GM06990 (cell line): ENCODE results near the gene ATG5.
"Not testable (repeated sequence)": the region's sequence is repeated elsewhere in the genome, so short reads cannot be mapped to it uniquely, and the experiment has no call there.

Source experiments
- DNase-seq: peaks from one replicate; pipeline ENCODE4 v3.0.0-alpha.2; 2011; ENCODE audit not compliant: insufficient read length; ENCODE audit errors: extremely low read depth
- H3K27me3 ChIP-seq: replicated peaks from 2 replicates; pipeline ENCODE4 v1.6.0; 2011; ENCODE audit warnings: low read length; ENCODE audit not compliant: control insufficient read depth, insufficient read depth
- H3K36me3 ChIP-seq: 2 replicates; pipeline ENCODE4 v1.5.1; 2011; ENCODE audit warnings: low read length; ENCODE audit not compliant: control insufficient read depth, insufficient read depth
- H3K4me3 ChIP-seq: replicated peaks from 2 replicates; pipeline ENCODE4 v1.5.1; 2011; ENCODE audit warnings: low read depth, mild to moderate bottlenecking, control low read depth, low read length
- TF ChIP-seq, protein P1 (sequence below): IDR thresholded peaks from 2 replicates; pipeline ENCODE4 v1.5.1; 2011; ENCODE audit warnings: low read length, control low read depth, mild to moderate bottlenecking, inconsistent platforms; ENCODE audit not compliant: insufficient read depth, poor library complexity, severe bottlenecking

Gene ATG5

DNA sequence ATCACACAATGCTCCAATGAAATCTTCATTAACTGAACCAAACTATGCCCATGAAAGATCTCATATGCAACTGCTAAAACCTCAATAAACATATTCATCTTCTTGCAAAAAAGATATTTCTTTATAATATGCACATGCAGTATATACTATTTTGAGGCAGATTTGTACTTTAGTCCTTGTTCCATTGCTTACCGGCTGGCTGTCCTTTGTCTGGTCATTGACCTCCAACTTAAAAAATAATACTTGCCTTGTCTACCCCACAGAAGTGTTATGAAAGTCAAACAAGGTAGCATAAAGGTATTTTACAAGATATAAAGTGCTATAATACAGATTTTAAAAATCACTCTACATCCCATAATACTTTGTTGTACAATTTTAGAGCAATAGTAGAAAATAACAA lies 88.3 kb downstream of the ATG5 start:
- TF ChIP-seq, protein P1, sequence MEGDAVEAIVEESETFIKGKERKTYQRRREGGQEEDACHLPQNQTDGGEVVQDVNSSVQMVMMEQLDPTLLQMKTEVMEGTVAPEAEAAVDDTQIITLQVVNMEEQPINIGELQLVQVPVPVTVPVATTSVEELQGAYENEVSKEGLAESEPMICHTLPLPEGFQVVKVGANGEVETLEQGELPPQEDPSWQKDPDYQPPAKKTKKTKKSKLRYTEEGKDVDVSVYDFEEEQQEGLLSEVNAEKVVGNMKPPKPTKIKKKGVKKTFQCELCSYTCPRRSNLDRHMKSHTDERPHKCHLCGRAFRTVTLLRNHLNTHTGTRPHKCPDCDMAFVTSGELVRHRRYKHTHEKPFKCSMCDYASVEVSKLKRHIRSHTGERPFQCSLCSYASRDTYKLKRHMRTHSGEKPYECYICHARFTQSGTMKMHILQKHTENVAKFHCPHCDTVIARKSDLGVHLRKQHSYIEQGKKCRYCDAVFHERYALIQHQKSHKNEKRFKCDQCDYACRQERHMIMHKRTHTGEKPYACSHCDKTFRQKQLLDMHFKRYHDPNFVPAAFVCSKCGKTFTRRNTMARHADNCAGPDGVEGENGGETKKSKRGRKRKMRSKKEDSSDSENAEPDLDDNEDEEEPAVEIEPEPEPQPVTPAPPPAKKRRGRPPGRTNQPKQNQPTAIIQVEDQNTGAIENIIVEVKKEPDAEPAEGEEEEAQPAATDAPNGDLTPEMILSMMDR, result no peak
- H3K27me3 ChIP-seq, result no peaks in the 10 kb centered on the region
- no peaks in the 10 kb centered on the region for H3K36me3 ChIP-seq
- no peak overlapping the region for H3K4me3 ChIP-seq
- no peak for DNase-seq

- DNase-seq, H3K36me3 ChIP-seq, H3K4me3 ChIP-seq, H3K27me3 ChIP-seq: not testable (repeated sequence)
These were observed 95.6 kb downstream of the ATG5 start for GRCh38 chr6:106229876-106230445.

DNA sequence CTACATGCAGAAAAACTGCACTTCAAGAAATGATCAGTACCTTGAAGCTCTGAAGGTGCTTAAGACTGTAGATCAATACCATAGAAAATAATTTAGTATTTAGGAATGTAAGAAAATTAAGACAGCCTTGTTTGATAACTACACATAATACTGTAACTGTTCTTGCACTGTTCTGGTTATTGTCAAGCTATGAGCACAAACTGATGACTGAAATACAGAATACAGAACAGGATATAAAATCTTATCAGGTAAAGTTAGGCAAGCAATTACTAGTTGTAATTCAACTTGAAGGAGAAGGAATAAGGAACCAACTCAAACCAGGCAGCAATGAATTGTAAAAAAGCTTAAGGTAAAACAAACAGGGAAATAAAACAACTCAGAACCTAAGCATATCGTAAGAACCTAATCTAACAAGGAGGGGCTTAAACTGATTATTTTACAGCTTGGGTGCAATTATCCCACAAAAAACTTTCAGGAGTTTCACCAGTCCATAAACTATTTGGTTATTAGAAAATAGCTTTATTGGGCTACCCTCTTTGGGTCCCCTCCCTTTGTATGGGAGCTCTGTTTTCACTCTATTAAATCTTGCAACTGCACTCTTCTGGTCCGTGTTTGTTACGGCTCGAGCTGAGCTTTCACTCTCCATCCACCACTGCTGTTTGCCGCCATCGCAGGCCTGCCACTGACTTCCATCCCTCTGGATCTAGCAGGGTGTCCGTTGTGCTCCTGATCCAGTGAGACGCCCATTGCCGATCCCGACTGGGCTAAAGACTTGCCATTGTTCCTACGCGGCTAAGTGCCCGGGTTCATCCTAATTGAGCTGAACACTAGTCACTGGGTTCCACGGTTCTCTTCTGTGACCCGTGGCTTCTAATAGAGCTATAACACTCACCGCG lies 97.7 kb downstream of the ATG5 start:
- no peak for DNase-seq
- Histone ChIP-seq H3K36me3 (no peaks in the 10 kb centered on the region), H3K27me3 (no peaks in the 10 kb centered on the region), H3K4me3 (no peak overlapping the region)
- TF ChIP-seq, protein P1, result no peak

DNA sequence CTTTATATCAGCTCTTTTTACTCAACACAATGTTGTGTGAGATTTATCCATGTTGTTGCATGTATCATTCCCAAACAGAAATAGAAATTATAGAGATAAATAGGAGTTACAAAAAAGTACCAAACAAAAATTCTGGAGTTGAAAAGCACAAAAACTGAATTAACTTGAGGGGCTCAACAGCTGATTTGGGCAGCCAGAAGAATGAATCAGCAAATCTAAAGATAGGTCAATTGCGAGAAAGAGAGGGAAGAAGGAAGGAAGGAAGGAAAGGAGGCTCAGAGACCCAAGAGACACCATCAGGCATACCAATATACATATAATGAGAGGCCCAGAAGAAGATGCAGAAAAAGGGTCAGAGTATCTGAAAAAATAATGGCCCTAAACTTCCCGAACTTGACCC lies 98.9 kb downstream of the ATG5 start:
- H3K4me3 ChIP-seq, result no peak overlapping the region
- TF ChIP-seq, protein P1, result no peak
- DNase-seq, result no peak
- no peaks in the 10 kb centered on the region for H3K27me3 ChIP-seq
- no peaks in the 10 kb centered on the region for H3K36me3 ChIP-seq

- H3K27me3 ChIP-seq, result no peaks in the 10 kb centered on the region
- no peak overlapping the region for H3K4me3 ChIP-seq
- DNase-seq, result no peak
- TF ChIP-seq, protein P1, result no peak
- H3K36me3 ChIP-seq, result no peaks in the 10 kb centered on the region
These were observed 100.0 kb downstream of the ATG5 start for GRCh38 chr6:106225581-106225980.

DNA sequence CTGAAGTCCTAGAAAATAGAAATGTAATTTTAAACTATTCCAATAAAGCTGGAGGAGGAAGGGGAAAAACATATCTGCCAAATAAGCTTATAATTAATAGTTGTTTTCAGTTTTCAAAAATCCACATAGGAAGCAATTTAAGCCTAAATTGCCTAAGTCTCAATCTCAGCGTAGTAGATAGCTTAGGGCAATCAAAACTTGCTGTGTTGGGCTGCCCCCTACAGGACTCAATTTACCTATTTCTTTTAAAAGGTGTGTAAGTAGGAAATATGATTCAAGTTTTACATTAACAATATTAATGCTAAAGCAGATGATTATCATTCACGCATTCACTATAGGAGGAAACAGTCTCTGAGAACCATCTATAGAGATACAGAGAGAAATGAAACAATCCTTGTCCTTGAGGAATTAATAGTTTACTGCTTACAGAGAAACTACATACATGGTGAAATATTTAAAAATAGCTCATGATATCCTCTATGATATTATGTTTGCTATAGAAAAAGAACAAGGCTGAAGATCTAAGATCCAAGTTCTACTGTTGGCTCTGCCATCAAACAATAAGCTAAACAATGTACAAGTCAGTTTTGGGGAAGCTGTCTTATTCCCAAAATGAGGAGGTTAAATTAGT lies 102.1 kb downstream of the ATG5 start:
- Histone ChIP-seq H3K36me3 (no peaks in the 10 kb centered on the region), H3K4me3 (no peak overlapping the region), H3K27me3 (no peaks in the 10 kb centered on the region)
- DNase-seq, result peak; percentile 18
- TF ChIP-seq, protein P1, result peak; percentile 54
